ENCODE data around the gene LRP1B. TPM values are rescaled to one million over a fixed set of nuclear protein-coding genes. Genes with fewer than 3 reads are reported as not detected.

Gene LRP1B
- polyA plus RNA-seq, 1 of the 3 experiments (the other 2 are of a cell fraction), result 0.28 TPM

- Histone ChIP-seq H3K4me1 (ENCODE audit: control insufficient read depth in 1 of 2, insufficient read depth in 2 of 2, low read depth in 1 of 2, low read length in 1 of 2) (peaks cover 0 to 17% of the 10 kb centered on the region in 2 experiments; a peak in 1 of 4 replicates), H3K79me2 (ENCODE audit: insufficient read depth) (no peaks in the 10 kb centered on the region), H3K4me3 (ENCODE audit: low read depth in 2 of 2, low read length in 1 of 2) (no peak overlapping the region), H3K27ac (ENCODE audit: low read depth in 2 of 2, low read length in 1 of 2) (peak overlapping the region in 1 of 2 experiments; percentile 27; a peak in 2 of 4 replicates), H3K27me3 (ENCODE audit: insufficient read depth) (no peaks in the 10 kb centered on the region), H3F3A (replicated peaks; ENCODE audit: insufficient read depth) (peaks cover 10% of the 10 kb centered on the region), H3K36me3 (replicated peaks in 1 of 2; ENCODE audit: control insufficient read depth in 1 of 2, insufficient read depth in 2 of 2, low read length in 1 of 2) (no peaks in the 10 kb centered on the region), H3K9me3 (no peaks in the 10 kb centered on the region), H3K9ac (no peak overlapping the region), H2AFZ (ENCODE audit: low read depth) (no peak overlapping the region), H4K20me1 (ENCODE audit: insufficient read depth) (no peaks in the 10 kb centered on the region), H3K4me2 (no peak overlapping the region), H3K9me2 (no peaks in the 10 kb centered on the region)
- ChIA-PET POLR2A (no interaction called here), CTCF (no interaction called here)
- 95% methylated on average over 6 of the region's 6 CpGs for WGBS (ENCODE audit: low lambda C conversion rate)
- TF ChIP-seq, protein P1, sequence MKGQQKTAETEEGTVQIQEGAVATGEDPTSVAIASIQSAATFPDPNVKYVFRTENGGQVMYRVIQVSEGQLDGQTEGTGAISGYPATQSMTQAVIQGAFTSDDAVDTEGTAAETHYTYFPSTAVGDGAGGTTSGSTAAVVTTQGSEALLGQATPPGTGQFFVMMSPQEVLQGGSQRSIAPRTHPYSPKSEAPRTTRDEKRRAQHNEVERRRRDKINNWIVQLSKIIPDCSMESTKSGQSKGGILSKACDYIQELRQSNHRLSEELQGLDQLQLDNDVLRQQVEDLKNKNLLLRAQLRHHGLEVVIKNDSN (IDR thresholded peaks at IDR 0.05; ENCODE audit: borderline replicate concordance, low read depth), result no peak
- TF ChIP-seq RFX5 (IDR thresholded peaks at IDR 0.05; ENCODE audit: low read length), result no peak
- no peak for TF ChIP-seq NRF1 (IDR thresholded peaks at IDR 0.05; ENCODE audit: low read depth, low read length)
- TF ChIP-seq RAD21 (IDR thresholded peaks at IDR 0.05; ENCODE audit: low read length), result no peak
- no peak for TF ChIP-seq ELF1 (IDR thresholded peaks at IDR 0.05)
- no peak for TF ChIP-seq SIN3A (IDR thresholded peaks at IDR 0.05; ENCODE audit: borderline replicate concordance, low read depth, low read length)
- no peak for TF ChIP-seq MAX (IDR thresholded peaks at IDR 0.05; ENCODE audit: low read depth)
- TF ChIP-seq POLR2AphosphoS5 (IDR thresholded peaks at IDR 0.05; ENCODE audit: low read depth, low read length), result no peak
- no peak for TF ChIP-seq GABPA (IDR thresholded peaks at IDR 0.05; ENCODE audit: low read depth)
- TF ChIP-seq TEAD4 (IDR thresholded peaks at IDR 0.05; ENCODE audit: borderline replicate concordance, insufficient read depth), result no peak
- no peak for TF ChIP-seq MEF2A (IDR thresholded peaks at IDR 0.05; ENCODE audit: borderline replicate concordance, low read depth)
- no peak for TF ChIP-seq GATA2 (CRISPR knock-in tag; IDR thresholded peaks at IDR 0.05)
- TF ChIP-seq TCF12 (IDR thresholded peaks at IDR 0.05), result no peak
- TF ChIP-seq, protein P2, sequence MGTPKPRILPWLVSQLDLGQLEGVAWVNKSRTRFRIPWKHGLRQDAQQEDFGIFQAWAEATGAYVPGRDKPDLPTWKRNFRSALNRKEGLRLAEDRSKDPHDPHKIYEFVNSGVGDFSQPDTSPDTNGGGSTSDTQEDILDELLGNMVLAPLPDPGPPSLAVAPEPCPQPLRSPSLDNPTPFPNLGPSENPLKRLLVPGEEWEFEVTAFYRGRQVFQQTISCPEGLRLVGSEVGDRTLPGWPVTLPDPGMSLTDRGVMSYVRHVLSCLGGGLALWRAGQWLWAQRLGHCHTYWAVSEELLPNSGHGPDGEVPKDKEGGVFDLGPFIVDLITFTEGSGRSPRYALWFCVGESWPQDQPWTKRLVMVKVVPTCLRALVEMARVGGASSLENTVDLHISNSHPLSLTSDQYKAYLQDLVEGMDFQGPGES (IDR thresholded peaks at IDR 0.05; ENCODE audit: low read depth, low read length), result no peak
- TF ChIP-seq FOXM1 (IDR thresholded peaks at IDR 0.05; ENCODE audit: low read depth), result no peak
- TF ChIP-seq YY1 (IDR thresholded peaks at IDR 0.05; ENCODE audit: low read depth), result no peak
- TF ChIP-seq EZH2phosphoT487 (IDR thresholded peaks at IDR 0.05; ENCODE audit: borderline replicate concordance, low read depth), result no peak
- TF ChIP-seq, protein P3, sequence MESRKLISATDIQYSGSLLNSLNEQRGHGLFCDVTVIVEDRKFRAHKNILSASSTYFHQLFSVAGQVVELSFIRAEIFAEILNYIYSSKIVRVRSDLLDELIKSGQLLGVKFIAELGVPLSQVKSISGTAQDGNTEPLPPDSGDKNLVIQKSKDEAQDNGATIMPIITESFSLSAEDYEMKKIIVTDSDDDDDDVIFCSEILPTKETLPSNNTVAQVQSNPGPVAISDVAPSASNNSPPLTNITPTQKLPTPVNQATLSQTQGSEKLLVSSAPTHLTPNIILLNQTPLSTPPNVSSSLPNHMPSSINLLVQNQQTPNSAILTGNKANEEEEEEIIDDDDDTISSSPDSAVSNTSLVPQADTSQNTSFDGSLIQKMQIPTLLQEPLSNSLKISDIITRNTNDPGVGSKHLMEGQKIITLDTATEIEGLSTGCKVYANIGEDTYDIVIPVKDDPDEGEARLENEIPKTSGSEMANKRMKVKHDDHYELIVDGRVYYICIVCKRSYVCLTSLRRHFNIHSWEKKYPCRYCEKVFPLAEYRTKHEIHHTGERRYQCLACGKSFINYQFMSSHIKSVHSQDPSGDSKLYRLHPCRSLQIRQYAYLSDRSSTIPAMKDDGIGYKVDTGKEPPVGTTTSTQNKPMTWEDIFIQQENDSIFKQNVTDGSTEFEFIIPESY (IDR thresholded peaks at IDR 0.05; ENCODE audit: borderline replicate concordance, low read depth), result no peak
- DNase-seq, result no peak
Observed at GRCh38 chr2:141499123-141499522, 631.7 kb downstream of the LRP1B start.
